A204.1 (cell line): ENCODE data around the gene MLN.

ENCODE experiments used
- FAIRE-seq: peaks from 2 replicates; lab custom pipeline; 2012; peaks lifted over from hg19 to GRCh38; lab: Jason Lieb, UNC

Gene MLN

GRCh38 chr6:33788694-33789549 lies 14.9 kb downstream of the MLN start, which contains the start of gene LEMD2:
Gene LEMD2, minus strand, starts transcription at chr6:33789130. Its CDS starts 14 bp downstream, at chr6:33789116.
- no peak for FAIRE-seq

GRCh38 chr6:33787954-33788693 lies 15.7 kb downstream of the MLN start:
- no peak for FAIRE-seq

DNA sequence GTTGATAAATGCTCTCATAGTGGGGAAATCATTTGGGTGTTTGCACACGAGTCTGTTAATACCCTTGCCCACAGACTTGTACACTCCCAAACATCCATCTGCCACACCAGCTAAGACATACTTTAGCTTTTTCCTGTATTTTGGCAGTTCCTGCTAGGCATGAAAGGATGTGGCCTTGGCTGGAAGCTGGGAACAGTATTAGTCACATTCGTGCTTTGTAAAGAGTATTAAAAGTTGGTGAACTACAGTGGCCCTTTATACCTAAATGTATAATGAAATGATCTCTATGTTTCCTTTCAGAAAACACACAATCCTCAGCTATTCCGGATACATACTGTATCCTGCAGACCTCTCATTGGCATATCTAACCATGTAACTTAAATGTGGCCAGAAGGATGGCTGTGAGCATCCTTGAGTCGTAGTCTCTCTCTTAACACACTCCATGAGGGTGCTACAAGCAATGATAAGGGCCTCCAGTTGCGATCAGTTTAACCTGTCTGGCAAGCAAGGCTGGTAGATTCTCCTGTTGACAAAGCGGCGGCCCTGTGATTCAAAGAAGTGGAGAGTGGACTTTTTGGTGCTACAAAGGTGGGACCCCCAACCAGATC lies 16.4 kb downstream of the MLN start:
- no peak for FAIRE-seq

DNA sequence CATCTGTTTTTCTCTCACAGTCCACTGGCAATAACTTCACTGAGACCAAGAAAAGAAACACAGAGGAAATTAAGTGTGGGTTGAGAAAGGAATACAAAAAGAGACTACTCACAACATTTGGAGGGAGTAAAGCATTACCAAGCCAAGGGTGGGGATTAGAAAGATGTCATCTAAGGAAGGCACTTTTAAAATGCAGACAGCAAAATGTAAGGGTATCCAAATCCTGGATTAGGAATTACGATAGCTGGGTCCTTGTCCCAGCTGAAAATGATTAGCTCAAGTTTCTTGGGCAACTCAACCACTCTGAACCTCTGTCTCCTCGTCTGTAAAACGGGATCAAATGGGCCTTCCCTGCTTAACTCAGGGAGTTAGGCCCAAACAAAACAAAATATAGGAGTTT lies 17.1 kb downstream of the MLN start:
- no peak for FAIRE-seq

DNA sequence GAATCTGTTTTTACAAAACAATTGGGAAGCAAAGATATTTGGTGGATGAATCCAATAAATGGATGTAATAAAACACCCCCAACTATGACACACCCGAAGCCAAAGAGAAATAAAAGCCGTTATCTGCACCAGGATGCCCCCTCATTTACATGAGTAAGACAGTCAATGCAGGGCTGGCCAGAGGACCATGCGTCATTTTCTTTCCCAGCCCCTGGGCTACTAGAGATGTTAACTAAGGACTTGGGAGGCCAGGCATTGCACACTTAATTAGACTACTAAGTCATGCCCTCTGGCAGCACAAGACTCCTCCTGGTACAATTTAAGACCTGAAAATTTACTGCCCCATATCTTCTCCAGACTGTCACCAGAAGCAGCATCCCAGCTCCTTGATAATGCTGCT lies 18.0 kb downstream of the MLN start:
- no peak for FAIRE-seq

GRCh38 chr6:33784787-33785186 lies 19.0 kb downstream of the MLN start:
- FAIRE-seq = no peak

DNA sequence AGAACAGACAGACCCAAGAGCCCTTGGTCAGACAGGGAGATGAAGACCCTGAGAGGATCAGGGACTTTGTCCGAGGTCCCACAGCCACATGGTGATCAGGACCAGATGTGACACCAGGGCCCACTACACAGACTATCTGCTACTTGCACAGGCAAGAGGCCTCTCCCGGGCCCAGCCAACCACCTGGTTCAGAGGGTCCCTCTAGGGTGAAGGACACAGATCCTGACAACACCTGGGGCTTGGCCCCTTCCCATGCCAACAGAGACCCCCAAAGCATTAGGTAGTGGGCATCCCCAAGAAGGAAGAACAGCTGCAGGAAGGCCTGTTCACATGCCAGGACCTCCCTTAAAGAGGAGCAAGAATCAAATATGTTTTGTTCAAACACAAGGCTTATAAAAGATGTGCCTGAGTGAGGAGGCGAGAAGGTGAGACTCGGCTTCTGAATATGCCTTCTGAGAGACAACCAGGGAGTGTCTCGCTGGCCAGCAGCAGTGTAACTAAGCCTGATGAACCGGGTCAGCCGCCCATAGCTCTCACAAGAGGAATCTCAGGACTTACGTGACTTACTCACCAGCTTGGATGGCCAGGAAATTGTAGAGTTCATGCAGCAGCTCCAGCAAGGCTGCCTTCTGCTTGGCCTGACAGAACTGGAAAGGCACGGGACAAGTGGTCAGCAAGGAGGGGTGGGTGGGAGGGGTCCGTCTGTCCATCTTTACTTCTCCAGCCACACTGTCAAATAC lies 19.9 kb downstream of the MLN start:
- FAIRE-seq = no peak

DNA sequence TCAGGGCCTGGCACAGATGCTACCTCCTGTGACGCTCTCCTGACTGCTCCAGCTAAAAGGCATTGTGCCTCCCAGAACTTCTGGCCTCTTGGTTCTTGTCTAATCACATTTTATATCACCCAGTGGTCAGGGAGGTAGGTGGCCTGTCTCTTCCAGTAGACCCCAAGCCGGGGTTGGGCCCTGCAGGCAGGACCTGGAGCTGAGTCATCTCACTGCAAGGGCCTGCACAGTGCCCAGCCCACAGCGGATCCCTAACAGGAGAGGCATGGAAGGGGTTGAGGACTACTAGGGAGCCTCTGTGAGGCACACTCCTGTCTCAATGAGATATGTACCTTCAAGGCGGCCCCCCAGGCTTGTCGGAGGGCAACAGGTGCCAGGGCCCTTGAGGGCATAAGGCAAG lies 21.2 kb downstream of the MLN start:
- FAIRE-seq = no peak

GRCh38 chr6:33781131-33781975 lies 22.4 kb downstream of the MLN start:
- no peak for FAIRE-seq

DNA sequence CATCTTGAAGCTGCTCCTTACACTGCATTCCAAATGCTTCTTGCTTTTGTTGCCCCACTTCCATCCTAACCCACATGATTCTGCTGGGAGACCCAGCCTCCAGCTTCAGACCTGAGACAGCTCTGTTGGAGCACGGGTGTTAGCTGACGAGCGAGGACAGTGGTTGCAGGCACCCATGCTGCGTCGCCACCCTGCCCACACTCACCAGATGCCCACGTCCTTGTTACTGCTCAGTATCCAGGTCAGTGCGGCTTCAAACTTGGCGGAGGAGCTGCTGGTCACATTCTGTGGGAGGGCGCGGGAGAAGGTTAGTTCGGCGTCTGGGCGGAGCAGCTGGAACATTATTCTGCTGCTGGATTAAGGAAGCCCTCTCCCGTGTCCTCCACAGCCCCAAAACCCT lies 23.9 kb downstream of the MLN start:
- no peak for FAIRE-seq

DNA sequence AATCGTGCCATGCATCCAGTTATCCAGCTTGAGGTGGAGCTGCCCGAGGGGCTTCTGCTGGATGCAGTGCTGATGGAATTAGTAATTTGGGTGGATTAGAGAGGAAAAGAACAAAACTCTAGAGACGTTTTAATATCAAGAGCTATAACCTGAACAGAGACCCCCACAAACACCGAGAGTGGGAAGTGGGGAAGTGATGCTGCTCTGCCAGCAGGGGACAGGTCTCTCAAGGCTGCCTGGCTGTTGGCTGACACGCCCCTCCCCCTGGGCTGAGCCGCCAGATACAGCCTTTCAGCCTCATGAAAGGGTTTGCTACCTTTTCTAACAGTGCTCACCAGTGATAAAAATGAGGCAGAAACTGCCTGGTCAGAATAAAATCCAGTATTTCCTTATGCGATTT lies 24.5 kb downstream of the MLN start:
- FAIRE-seq = no peak

GRCh38 chr6:33778444-33779121 lies 25.2 kb downstream of the MLN start:
- FAIRE-seq = no peak

GRCh38 chr6:33777398-33778388 lies 26.1 kb downstream of the MLN start:
- FAIRE-seq = no peak

DNA sequence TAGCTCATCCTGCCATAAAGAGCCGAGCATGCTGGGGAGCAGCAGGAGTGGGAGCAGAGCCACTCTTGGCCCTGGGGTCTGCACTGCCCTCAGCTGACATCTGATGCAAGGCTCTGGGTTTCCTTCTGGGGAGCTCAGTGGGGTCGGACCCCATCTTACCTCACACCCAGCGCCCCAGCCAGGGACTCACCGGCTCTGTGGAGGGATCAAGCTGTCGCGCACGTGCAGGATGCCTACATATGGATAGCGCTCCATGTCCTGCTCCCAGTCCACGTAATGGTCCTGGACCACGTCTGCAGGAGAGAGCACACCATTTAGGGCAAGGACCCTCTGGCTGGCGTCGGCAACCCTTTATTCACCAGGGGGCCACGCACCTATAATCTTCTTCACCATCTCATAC lies 27.0 kb downstream of the MLN start:
- no peak for FAIRE-seq

GRCh38 chr6:33776186-33776585 lies 27.6 kb downstream of the MLN start:
- no peak for FAIRE-seq

DNA sequence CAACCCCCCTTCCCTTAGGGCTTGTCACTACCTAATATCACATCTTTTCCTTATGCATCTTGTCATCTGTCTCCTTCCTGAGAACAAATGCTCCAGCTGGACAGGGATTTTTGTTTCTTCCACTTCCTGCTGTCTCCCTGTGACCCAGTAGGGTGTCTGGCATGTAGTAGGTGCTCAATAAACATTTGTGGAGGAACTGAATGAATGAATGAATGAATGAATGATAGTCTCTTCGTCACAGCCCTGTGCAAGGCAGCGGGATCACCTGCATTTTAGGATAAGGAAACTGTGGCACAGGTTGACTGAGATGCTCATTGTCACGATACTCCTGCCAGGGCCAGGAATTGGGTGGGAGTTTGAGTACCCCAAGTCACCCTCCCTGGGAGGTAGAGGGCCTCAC lies 29.0 kb downstream of the MLN start:
- FAIRE-seq = no peak

DNA sequence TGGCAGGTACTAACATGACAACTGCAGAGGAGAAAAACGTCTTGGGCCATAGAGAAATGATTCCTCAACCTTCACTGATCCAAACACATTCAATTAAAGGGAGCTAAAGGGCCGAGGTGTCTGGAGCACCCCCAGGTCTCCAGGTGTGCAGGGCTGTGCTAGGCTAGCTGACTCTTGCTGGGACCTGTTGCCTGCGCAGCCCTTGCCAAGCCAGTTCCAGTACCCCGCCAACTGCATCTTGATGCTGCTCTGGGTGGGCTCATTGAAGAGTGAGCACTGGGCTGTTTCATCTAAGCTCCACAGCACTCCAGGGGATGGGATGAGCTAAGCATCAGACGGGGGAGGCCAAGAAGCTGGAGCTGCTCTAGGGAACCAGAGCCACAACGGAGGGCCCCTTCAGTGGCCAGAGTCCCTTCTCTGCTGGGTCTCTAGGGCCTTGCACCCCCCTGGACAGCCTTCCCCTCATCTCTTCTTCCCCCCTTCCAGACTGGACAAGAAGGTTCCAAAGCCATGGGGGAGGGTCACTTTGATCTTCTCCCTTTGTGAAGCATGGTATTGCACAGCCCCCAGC lies 30.8 kb downstream of the MLN start:
- no peak for FAIRE-seq

- FAIRE-seq = no peak
These were observed 31.5 kb downstream of the MLN start for GRCh38 chr6:33772082-33772830.
